Gastrocnemius medialis (tissue), 4 donors: Measurements from ENCODE around the gene EPYC.

Source experiments
- POLR2A ChIP-seq, 2 donors: fragments of 450-650 bp; IDR thresholded peaks; one replicate each; pipeline ENCODE4 v1.6.1; 2017; ENCODE audit warnings: antibody characterized with exemption in 2 of 2, mild to moderate bottlenecking in 2 of 2, moderate library complexity in 2 of 2
- TF ChIP-seq, protein P1 (sequence below), 5 experiments: fragments of 450-650 bp in 3 of 5; fragments of 200-600 bp in 2 of 5; sonication (generic) in 2 of 5; IDR thresholded peaks in 4 of 5; conservative IDR thresholded peaks in 1 of 5; 1 replicate in 4 of 5; 2 replicates in 1 of 5; pipeline ENCODE4 v1.5.1; 2016 to 2019; ENCODE audit warnings: antibody characterized with exemption in 5 of 5, mild to moderate bottlenecking in 3 of 5, moderate library complexity in 3 of 5

DNA sequence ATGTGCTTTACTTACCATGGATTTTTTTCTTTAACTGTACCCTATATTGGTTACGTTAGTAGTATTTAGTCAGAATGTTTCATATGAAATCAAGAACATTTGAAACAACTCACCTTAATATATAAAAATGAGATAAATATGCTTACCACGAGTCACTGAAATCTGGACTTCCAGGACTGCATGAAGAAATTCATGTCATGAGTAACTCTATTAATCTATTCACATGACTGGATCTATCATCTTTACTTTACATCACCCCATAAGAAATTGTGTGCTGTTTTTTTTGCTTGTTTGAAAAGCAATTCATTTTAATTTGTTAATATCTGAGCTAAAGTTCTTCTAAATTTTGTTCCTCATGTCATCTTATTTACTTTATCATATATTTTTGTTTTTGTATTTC, 5.2 kb downstream of the EPYC start:
- no peak for TF ChIP-seq POLR2A (IDR thresholded peaks at IDR 0.05)
- TF ChIP-seq, protein P1, sequence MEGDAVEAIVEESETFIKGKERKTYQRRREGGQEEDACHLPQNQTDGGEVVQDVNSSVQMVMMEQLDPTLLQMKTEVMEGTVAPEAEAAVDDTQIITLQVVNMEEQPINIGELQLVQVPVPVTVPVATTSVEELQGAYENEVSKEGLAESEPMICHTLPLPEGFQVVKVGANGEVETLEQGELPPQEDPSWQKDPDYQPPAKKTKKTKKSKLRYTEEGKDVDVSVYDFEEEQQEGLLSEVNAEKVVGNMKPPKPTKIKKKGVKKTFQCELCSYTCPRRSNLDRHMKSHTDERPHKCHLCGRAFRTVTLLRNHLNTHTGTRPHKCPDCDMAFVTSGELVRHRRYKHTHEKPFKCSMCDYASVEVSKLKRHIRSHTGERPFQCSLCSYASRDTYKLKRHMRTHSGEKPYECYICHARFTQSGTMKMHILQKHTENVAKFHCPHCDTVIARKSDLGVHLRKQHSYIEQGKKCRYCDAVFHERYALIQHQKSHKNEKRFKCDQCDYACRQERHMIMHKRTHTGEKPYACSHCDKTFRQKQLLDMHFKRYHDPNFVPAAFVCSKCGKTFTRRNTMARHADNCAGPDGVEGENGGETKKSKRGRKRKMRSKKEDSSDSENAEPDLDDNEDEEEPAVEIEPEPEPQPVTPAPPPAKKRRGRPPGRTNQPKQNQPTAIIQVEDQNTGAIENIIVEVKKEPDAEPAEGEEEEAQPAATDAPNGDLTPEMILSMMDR (IDR thresholded peaks at IDR 0.05 in 4 of 5, conservative IDR thresholded peaks at IDR 0.05 in 1 of 5) = no peak
